ENCODE data around the gene PRR7. TPM values are rescaled to one million over a fixed set of nuclear protein-coding genes. Genes with fewer than 3 reads are reported as not detected.

PRR7 gene
- total and polyA plus RNA-seq, 2 of the 13 experiments (the other 11 are each of a cell fraction or from before 2014, with no cell fraction given), result 4.8 to 5.0 TPM

DNA sequence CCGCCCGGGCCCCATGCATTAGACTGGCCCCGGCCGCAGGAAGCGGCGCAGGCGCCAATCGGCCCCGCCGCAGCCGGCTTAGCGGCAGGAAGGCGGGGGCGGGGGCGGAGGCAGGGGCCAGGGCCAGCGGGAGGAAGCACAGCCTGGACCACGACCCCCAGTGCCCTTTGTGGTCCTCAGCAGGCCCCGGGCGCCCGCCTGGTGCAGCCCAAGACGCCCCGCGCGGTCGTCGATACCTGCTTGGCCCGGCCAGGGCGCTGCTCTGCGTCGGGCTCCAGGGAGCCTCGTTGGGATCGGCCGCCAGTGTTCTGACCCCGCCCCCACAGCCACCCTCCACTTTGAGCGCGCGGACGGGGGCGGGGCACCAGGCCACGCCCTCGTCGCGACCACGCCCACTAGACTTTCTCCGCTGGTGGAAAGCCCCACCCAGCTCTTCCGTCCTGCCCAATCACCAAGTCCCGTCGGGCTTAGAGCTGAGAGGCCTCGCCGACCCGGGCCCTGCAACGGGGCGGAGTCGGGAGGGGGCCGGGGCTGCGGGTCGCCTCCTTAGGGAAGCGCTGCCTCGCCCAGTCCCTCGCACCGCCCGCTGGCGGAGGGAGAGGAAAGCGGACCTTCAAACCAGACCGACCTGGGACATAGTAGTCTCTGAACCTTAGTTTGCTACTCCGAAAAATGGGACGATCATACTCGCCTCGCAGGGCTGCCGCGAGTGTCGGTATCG lies 50.8 kb downstream of the PRR7 start, which contains the start of gene PDLIM7 (continued):
- TF ChIP-seq, protein P1, sequence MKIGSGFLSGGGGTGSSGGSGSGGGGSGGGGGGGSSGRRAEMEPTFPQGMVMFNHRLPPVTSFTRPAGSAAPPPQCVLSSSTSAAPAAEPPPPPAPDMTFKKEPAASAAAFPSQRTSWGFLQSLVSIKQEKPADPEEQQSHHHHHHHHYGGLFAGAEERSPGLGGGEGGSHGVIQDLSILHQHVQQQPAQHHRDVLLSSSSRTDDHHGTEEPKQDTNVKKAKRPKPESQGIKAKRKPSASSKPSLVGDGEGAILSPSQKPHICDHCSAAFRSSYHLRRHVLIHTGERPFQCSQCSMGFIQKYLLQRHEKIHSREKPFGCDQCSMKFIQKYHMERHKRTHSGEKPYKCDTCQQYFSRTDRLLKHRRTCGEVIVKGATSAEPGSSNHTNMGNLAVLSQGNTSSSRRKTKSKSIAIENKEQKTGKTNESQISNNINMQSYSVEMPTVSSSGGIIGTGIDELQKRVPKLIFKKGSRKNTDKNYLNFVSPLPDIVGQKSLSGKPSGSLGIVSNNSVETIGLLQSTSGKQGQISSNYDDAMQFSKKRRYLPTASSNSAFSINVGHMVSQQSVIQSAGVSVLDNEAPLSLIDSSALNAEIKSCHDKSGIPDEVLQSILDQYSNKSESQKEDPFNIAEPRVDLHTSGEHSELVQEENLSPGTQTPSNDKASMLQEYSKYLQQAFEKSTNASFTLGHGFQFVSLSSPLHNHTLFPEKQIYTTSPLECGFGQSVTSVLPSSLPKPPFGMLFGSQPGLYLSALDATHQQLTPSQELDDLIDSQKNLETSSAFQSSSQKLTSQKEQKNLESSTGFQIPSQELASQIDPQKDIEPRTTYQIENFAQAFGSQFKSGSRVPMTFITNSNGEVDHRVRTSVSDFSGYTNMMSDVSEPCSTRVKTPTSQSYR (CRISPR knock-in tag; IDR thresholded peaks at IDR 0.05; ENCODE audit: borderline replicate concordance), result peak; percentile 29; the same call in 1 of the 2 replicates
- TF ChIP-seq ZNF629 (CRISPR knock-in tag; conservative IDR thresholded peaks at IDR 0.05), result peak; percentile 99
- no peak for TF ChIP-seq KLF13 (CRISPR knock-in tag; IDR thresholded peaks at IDR 0.05)
- TF ChIP-seq, protein P2, sequence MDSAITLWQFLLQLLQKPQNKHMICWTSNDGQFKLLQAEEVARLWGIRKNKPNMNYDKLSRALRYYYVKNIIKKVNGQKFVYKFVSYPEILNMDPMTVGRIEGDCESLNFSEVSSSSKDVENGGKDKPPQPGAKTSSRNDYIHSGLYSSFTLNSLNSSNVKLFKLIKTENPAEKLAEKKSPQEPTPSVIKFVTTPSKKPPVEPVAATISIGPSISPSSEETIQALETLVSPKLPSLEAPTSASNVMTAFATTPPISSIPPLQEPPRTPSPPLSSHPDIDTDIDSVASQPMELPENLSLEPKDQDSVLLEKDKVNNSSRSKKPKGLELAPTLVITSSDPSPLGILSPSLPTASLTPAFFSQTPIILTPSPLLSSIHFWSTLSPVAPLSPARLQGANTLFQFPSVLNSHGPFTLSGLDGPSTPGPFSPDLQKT (CRISPR knock-in tag; IDR thresholded peaks at IDR 0.05; ENCODE audit: borderline replicate concordance), result no peak
- no peak for TF ChIP-seq ZFP1 (CRISPR knock-in tag; IDR thresholded peaks at IDR 0.05)
- no peak; the same call in 1 of the 2 replicates for TF ChIP-seq SAFB2 (CRISPR knock-in tag; IDR thresholded peaks at IDR 0.05; ENCODE audit: borderline replicate concordance, low read depth)
- TF ChIP-seq ZSCAN22 (CRISPR knock-in tag; IDR thresholded peaks at IDR 0.05), result no peak
- no peak for TF ChIP-seq ZNF234 (CRISPR knock-in tag; conservative IDR thresholded peaks at IDR 0.05)
- TF ChIP-seq NPAS2 (CRISPR knock-in tag; IDR thresholded peaks at IDR 0.05; ENCODE audit: borderline replicate concordance), result no peak
- TF ChIP-seq, protein P3, sequence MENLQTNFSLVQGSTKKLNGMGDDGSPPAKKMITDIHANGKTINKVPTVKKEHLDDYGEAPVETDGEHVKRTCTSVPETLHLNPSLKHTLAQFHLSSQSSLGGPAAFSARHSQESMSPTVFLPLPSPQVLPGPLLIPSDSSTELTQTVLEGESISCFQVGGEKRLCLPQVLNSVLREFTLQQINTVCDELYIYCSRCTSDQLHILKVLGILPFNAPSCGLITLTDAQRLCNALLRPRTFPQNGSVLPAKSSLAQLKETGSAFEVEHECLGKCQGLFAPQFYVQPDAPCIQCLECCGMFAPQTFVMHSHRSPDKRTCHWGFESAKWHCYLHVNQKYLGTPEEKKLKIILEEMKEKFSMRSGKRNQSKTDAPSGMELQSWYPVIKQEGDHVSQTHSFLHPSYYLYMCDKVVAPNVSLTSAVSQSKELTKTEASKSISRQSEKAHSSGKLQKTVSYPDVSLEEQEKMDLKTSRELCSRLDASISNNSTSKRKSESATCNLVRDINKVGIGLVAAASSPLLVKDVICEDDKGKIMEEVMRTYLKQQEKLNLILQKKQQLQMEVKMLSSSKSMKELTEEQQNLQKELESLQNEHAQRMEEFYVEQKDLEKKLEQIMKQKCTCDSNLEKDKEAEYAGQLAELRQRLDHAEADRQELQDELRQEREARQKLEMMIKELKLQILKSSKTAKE (CRISPR knock-in tag; IDR thresholded peaks at IDR 0.05; ENCODE audit: borderline replicate concordance), result no peak
- peak; percentile 46 for TF ChIP-seq SPEN (CRISPR knock-in tag; IDR thresholded peaks at IDR 0.05; ENCODE audit: low read depth)
- TF ChIP-seq CREB1 (IDR thresholded peaks at IDR 0.05), result 0 out of 2 replicates have a peak, but pooled peaks have one; percentile 10
- TF ChIP-seq CREB1 (CRISPR knock-in tag; IDR thresholded peaks at IDR 0.05), result no peak
- no peak for TF ChIP-seq PCBP2 (optimal IDR thresholded peaks at IDR 0.05; ENCODE audit: low read depth, low read length, poor library complexity, severe bottlenecking)
- no peak for TF ChIP-seq ZC3H4 (CRISPR knock-in tag; IDR thresholded peaks at IDR 0.05; ENCODE audit: borderline replicate concordance)
- TF ChIP-seq, protein P4, sequence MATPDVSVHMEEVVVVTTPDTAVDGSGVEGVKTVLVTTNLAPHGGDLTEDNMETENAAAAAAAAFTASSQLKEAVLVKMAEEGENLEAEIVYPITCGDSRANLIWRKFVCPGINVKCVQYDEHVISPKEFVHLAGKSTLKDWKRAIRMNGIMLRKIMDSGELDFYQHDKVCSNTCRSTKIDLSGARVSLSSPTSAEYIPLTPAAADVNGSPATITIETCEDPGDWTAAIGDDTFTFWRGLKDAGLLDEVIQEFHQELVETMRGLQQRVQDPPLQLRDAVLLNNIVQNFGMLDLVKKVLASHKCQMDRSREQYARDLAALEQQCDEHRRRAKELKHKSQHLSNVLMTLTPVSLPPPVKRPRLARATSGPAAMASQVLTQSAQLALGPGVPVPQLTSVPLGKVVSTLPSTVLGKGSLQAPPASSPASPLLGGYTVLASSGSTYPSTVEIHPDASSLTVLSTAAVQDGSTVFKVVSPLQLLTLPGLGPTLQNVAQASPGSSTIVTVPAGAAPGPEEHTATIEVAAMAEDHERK (CRISPR knock-in tag; IDR thresholded peaks at IDR 0.05; ENCODE audit: low read depth), result no peak
- TF ChIP-seq, protein P5, sequence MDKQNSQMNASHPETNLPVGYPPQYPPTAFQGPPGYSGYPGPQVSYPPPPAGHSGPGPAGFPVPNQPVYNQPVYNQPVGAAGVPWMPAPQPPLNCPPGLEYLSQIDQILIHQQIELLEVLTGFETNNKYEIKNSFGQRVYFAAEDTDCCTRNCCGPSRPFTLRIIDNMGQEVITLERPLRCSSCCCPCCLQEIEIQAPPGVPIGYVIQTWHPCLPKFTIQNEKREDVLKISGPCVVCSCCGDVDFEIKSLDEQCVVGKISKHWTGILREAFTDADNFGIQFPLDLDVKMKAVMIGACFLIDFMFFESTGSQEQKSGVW (CRISPR knock-in tag; IDR thresholded peaks at IDR 0.05; ENCODE audit: borderline replicate concordance), result no peak
- peak; percentile 66; the same call in 1 of the 2 replicates for TF ChIP-seq ZNF607 (CRISPR knock-in tag; IDR thresholded peaks at IDR 0.05; ENCODE audit: borderline replicate concordance)
- TF ChIP-seq TOPORS (CRISPR knock-in tag; IDR thresholded peaks at IDR 0.05), result no peak
- 0 out of 2 replicates have a peak, but pooled peaks have one; percentile 20 for TF ChIP-seq GATAD1 (CRISPR knock-in tag; IDR thresholded peaks at IDR 0.05)
- no peak; the same call in 1 of the 2 replicates for TF ChIP-seq HES4 (CRISPR knock-in tag; IDR thresholded peaks at IDR 0.05; ENCODE audit: borderline replicate concordance)

All from HepG2 (cell line).